GM10847 (cell line): ENCODE measurements around the gene HTR3B.

Experiments used
- POLR2A ChIP-seq: IDR thresholded peaks from 2 replicates; pipeline ENCODE4 v1.6.1; 2011; ENCODE audit not compliant: insufficient read length; ENCODE audit errors: extremely low read depth

HTR3B gene

DNA sequence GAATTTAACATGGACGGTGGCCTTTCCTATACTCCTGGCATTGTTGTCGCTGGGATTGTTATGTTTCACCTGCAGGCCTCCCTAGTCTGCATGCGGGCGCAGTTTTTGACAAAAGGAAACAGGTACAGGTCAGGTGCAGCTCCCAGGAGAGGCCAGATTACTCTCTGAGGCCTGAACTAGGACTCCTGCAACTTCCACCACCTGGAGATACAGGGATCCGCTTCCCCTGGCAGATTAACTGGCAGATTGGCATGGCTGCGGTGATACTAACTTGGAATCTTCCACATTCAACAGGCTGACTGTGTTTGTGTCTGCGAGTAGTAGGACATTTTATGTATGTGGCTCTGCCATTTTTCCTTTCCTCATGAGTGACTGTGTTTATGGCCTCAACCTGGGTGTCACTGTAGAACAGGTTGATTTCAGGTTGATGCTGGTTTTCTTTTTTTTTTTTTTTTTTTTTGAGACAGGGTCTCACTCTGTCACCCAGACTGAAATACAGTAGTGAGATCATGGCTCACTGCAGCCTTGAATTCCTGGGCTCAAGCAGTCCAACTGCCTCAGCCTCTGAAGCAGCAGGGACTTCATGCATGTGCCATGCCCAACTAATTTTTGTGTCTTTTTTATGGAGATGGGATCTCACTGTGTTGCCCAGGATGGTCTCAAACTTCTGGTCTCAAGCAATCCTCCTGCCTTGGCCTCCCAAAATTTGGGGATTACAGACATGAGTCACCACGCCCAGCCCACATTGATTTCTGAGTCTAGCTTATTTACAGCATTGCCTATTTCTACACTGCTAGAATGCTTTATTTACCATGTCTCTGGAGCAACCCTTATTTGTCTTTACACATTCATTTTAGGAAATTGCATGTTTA, 27.6 kb upstream of the HTR3B start:
- TF ChIP-seq POLR2A = no peak

DNA sequence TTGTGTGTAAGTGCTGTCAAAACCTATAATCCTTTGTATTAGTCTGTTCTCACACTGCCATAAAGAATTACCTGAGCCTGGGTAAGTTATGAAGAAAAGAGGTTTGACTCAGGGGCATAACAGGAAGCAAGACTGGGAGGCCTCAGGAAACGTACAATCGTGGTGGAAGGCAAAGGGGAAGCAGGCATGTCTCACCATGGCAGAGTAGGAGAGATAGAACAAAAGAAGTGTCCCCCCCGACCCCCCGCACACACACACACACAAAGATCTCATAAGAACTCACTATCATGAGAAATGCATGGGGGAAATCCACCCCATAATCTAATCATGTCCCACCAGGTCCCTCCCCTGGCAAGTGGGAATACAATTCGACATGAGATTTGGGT, 26.9 kb upstream of the HTR3B start:
- TF ChIP-seq POLR2A = no peak

DNA sequence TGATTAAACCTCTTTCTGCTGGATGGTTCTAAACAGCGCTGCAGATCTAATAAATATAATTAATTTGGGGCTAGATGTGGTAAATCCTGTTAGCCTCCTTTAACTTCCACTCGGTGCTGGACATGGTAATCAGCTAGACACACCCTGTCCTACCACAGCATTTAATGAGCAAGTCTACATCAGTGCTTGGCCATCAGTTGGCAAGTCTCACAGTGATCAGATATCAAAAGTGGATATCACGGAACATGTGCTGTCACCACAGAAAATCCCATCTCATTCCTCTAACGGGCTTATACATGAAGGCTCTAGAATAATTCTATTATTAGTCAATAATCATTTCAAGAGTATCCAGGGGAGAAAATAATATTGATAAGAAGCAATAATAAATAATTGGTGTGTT, 23.6 kb upstream of the HTR3B start:
- TF ChIP-seq POLR2A = no peak

DNA sequence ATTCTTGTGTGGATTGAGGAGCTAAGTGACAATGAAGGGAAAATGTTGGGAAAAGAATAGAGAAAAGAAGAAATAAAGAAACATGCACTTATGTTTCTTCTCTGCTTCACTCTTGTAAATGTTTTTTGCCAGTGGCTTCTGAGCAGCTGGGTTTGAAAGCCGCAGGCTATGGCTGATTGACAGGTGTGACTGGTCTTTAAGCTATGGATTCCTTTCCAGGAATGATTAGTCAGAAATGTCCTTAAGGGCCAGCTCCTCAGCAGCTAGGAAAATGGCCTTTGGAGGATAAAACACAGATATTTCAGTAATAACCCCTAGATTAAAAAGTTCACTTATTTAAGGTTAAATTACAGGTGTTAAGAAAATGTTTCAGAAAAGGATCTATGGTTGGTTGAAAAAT, 22.7 kb upstream of the HTR3B start:
- no peak for TF ChIP-seq POLR2A

DNA sequence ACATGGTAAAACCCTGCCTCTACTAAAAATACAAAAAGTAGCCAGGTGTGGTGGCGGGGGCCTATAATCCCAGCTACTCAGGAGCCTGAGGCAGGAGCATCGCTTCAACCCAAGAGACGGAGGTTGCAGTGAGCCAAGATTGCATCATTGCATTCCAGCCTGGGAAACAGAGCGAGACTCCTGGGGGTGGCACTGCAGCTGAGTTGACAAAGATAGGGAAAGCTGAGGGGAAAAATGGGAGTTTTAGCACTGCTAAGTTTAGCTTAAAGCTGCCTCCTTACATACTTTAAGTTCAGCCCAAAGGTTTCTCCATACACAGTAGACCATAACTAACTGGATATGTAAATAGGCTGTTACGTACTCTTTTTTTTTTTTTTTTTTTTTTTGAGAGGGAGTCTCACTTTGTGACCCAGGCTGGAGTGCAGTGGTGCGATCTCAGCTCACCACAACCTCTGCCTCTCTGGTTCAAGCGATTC, 20.2 kb upstream of the HTR3B start:
- no peak for TF ChIP-seq POLR2A

DNA sequence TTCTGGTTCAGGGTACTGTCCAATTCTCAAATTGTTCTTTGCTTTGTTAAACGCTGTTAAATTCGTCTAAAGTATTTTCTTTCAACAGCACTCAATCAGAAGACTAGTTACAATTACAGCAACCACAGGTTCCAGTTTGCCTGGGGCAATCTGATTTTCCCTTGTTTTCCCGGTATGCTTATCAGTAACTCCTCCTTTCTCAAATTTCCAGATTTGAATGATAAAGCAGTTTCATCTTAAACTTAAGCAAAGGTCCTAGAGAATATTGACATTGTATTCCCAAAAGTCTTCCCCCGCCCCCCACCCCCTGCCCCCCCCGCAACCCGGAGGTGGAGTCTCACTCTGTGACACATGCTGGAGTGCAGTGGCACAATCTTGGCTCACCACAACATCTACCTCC, 18.7 kb upstream of the HTR3B start:
- TF ChIP-seq POLR2A = no peak

DNA sequence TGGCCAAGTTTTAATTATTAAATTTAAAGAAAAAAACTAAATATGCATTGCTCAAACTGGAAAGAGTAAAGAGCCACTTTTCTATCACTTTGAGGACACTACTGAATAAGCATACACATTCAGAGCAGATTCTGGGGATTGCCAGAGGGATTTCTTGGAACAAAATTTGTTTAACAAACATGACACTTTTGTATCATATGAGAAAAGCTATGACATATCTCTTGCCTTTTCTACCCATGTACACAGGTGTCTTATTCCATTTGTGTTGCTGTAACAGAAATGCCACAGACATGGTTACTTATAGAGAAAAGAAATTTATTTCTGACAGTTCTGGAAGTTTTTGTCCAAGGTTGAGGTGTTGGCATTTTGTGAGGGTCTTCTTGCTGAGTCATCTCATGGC, 15.7 kb upstream of the HTR3B start:
- TF ChIP-seq POLR2A = no peak

DNA sequence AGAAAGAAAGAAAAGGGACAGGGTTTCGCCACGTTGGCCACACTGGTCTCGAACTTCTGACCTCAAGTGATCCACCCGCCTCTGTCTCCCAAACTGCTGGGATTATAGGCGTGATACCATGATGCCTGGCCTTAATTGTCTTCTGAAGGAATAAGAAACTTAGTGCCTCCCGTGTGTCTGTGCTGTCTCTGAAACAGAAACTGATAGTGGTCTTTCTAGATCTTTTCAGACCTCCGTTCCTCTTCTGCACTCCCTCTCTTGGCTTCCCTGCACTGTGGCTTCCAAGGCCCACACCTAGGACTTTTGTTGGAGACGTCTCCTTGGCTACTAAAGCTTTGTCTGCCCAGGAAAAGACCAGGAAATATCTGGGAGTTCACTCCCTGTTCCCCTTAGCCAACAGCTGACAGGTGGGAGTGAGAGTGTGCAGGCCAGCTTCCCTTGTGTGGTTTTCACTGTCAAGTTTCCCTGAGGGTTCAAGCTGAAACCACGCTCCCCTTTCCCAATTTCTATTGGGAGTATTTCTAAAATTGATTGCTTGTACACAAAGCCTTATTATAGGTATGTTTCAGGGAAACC, 10.1 kb upstream of the HTR3B start:
- TF ChIP-seq POLR2A = no peak

DNA sequence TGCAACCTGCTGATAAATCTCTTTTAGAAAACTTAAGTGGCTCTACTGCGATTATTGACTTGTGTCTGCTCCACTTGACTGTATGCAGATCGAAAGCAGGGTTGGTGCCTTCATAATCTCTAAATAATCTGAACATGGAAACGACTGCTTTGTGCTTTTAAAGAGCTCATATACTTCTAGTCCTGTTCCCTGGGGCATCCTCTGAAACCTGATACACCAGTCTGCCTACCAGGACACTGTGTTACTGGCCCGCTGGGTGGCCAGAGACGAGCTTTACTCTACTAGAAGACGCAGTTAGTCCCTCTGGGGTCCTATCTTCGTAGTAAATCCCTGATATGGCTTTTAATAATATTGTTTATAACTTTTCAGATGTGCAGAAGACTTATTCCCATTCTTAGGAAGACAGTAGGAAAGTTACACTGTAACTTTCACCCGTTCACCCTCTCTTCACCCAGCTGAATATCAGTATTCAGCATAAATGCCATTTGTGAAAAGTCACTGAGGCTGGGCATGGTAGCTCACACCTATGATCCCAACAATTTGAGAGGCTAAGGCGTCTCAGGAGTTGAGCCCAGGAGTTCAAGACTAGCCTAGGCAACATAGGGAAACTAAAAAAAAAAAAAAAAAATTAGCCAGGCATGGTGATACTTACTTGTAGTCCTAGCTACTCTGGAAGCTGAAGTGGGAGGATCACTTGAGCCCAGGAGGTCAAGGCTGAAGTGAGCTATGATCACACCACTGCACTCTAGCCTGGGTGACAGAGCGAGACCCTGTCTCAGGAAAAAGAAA, 9.0 kb upstream of the HTR3B start:
- TF ChIP-seq POLR2A = no peak

DNA sequence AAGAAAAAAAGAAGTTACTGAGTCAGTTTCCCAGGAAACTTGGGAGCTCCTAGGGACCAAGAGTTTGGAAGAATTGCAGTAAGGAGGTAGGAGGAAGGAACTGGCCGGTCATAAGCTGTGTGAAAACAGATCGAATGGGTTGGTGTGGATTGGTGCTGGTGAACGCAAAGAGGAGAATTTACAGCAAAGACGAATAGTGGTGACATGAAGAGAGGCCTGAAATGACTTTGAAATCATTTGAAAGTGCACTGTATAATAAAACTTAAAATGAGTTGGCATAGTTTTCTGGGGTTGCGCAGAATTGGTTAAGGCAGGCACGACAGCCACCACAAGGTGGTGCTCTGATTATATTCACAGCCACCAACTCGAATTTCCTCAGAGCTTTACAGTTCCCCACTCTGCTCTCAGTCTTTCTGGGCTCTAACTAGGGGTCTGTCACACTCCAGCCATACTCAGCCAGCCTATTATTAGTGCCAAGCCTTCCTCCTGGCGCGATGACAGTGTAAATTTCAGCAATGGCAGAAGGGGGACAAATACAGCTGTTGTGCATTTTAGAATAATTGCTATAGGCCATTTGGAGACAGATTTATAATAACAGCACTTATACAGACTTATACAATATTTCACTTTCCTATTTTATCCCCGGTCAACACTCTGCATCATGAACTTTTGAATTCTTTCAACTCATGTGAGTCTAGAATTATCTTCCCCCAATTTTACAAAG, 8.3 kb upstream of the HTR3B start:
- TF ChIP-seq POLR2A = no peak

DNA sequence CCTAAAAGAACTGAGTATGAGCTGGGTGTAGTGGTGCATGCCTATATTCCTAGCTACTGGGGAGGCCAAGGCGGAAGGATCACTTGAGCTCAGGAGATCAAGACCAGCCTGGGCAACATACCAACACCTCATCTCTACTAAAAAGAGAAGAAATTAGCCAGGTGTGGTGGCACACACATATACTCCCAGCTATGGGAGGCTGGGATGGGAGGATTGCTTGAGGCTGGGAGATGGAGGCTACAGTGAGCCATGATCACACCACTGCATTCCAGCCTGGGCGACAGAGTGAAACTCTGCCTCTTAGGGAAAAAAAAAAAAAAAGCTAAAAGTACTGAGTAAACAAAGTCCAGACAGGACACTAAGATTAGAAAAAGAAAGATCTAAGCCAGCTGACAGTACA, 3.5 kb upstream of the HTR3B start:
- no peak for TF ChIP-seq POLR2A

DNA sequence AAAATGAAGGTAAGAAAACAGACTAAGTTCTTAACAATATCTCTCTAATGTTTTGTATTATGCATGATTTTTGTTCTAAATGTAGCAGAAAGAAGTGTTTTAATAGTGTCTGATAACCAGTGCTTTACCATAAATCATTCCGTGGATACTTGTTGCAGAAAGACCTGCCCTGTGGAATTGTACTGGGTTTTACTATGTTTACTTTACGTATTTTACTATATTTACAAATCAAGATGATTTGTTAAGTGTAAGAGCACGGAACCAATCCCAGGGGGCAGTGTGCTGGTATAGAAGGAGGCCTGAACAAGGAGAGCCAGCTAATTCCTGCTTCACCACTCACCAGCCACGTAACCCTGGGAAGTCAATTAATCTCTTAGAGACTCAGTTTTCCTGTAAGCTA, 1.4 kb downstream of the HTR3B start:
- TF ChIP-seq POLR2A = no peak

DNA sequence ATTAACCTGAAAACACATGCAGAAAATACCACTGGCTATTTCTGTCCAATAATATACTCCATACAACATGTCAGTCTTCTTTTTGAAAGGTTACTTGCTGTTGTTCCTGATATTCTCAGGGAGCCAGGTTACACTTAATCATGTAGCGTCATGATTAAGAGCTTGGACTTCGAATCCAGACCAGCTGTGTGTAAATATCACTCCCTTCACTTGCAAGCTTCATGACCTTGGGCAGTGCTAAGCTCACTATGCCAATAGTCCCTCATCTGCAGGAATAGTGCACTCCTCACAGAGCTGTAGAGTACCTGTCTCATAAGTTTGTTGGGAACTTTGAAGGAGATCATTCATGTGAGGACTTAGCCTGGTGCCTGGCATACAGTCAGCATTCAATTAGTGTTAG, 1.9 kb downstream of the HTR3B start:
- no peak for TF ChIP-seq POLR2A

DNA sequence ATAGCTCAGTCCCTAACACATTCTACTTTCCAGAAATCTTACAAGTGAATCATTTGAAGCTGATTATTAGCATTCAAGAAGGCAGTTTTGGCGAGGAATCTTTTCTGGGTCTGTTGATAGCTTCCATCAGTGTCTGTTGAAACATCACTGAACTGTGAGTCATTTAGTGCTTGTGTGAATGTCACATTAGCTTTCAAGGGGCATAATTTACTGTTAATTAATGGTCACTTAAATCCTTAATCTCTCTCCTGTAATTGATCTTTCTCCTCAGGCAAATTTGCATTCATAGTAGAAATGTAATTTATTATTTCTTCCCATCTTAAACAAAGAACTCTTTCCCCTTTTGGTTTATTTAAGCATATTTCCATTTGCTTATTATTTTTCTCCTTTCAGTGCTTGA, 2.6 kb downstream of the HTR3B start:
- no peak for TF ChIP-seq POLR2A

DNA sequence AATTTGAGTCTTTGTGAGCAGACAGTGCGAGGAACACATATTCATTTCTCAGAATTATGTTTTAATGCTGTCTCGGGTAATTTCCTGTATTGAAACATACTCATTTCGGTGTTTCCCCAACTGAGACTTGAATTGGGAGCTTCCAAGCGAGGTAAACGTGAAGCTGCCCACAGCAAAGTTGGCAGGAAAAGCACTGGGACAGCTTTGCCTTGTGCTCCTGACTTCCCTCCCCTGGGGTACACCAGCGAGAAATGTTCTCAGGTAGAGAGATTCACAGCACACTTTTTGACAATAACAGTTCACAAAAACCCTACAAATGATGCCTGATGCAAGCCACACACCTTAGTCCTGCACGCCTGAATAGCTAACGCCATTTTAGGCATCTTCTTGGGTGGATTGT, 3.1 kb downstream of the HTR3B start:
- no peak for TF ChIP-seq POLR2A

DNA sequence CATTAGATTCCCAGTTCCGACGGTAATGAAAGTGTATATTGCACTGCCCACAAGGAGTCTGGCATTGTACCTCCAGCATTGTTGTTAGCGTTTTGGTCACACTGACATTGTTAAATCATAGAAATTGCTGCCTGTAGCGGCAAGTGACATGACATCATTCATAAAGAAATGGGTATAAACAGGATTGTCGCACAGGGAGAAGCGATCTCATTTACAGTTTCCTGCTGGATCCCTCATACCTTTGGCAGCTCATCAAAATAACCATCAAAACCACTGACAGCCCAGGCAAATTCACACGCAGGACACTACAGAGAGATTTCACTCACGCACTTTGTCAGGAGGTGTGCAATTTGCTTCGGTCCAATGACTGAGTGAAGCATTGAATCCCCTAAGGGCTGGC, 3.5 kb downstream of the HTR3B start:
- TF ChIP-seq POLR2A = no peak

DNA sequence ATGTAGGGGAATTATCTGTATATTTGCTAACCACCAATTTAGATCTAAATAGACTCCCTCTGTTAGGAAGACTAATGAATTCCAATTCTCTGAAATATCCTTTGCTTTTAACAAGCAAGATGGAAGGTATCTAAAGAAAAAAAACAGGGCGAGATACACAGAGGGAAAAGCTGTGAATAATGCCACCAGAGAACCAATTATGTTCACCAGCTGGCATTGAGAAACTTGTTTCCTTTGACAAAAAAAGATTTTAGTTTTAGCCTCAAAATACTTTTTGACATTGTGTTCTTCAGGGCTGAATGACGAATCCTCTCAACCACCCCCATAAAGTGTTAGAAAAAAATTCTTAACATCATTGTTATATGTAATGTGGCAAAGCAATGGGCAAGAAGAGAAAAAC, 19.0 kb downstream of the HTR3B start:
- TF ChIP-seq POLR2A = no peak
